B cell (primary cell): ENCODE results near the gene ACO1. TPM values are rescaled to one million over a fixed set of nuclear protein-coding genes. Genes with fewer than 3 reads are reported as not detected.

ENCODE experiments used
- ATAC-seq: fragments of 200-7000 bp; cut with Tn5 transposase; one replicate; pipeline ENCODE4 v1.10.0; 2021; ENCODE audit warnings: low read depth, mild to moderate bottlenecking, moderate number of reproducible peaks, moderate library complexity
- CTCF ChIA-PET: fragments of 350-600 bp; sonication (Branson Sonifier 250); formaldehyde crosslinking; loops from one replicate; lab custom pipeline; 2021; ENCODE audit warnings: antibody characterized with exemption, inconsistent platforms; lab: Charles Lee
- POLR2A ChIA-PET: fragments of 350-600 bp; sonication (Branson Sonifier 250); formaldehyde crosslinking; loops from one replicate; lab custom pipeline; 2021; ENCODE audit warnings: antibody characterized with exemption; lab: Charles Lee
- DNase-seq: peaks from one replicate; pipeline ENCODE4 v3.0.0; 2013
- H2AFZ ChIP-seq: 2 replicates; pipeline ENCODE4 v1.6.1; 2012; ENCODE audit warnings: mild to moderate bottlenecking, low read depth, low read length; ENCODE audit not compliant: insufficient read depth, poor library complexity, severe bottlenecking
- H3K27ac ChIP-seq, 2 donors: 1 replicate in 1 of 2; 2 replicates in 1 of 2; pipeline ENCODE4 v1.5.1; 2012 to 2013; ENCODE audit warnings: low read length in 2 of 2, mild to moderate bottlenecking in 2 of 2, moderate library complexity in 1 of 2
- H3K27me3 ChIP-seq, 4 experiments: fragments of 200-600 bp in 1 of 4; sonication (generic) in 1 of 4; replicated peaks in 1 of 4; 1 replicate in 2 of 4; 2 replicates in 2 of 4; pipeline versions ENCODE4 v1.6.1 to v1.7.0; 2013 to 2016; ENCODE audit warnings: low read length in 3 of 4, mild to moderate bottlenecking in 2 of 4, mixed read lengths in 1 of 4, moderate library complexity in 1 of 4; ENCODE audit not compliant: insufficient read depth in 4 of 4, control insufficient read depth in 3 of 4; ENCODE audit errors: control extremely low read depth in 1 of 4
- H3K36me3 ChIP-seq, 2 experiments: replicated peaks in 1 of 2; 1 replicate in 1 of 2; 2 replicates in 1 of 2; pipeline versions ENCODE4 v1.6.1 to v1.7.1; 2013; ENCODE audit warnings: low read length in 1 of 2; ENCODE audit not compliant: insufficient read depth in 2 of 2, control insufficient read depth in 1 of 2; ENCODE audit errors: control extremely low read depth in 1 of 2, extremely low read depth in 1 of 2
- H3K4me1 ChIP-seq, 2 donors: fragments of 200-600 bp in 1 of 2; sonication (generic) in 1 of 2; 1 replicate in 1 of 2; 2 replicates in 1 of 2; pipeline versions ENCODE4 v1.5.1 to v1.6.1; 2013 to 2017; ENCODE audit warnings: low read length in 2 of 2; ENCODE audit not compliant: control insufficient read depth in 2 of 2, insufficient read depth in 2 of 2
- H3K4me2 ChIP-seq: replicated peaks from 2 replicates; pipeline ENCODE3; 2012; ENCODE audit warnings: mild to moderate bottlenecking, low read depth, low read length; ENCODE audit not compliant: poor library complexity, severe bottlenecking
- H3K4me3 ChIP-seq, 5 experiments: fragments of 200-600 bp in 1 of 5; sonication (generic) in 1 of 5; 1 replicate in 3 of 5; 2 replicates in 2 of 5; pipeline versions ENCODE4 v1.5.1 to v1.7.0; 2011 to 2016; ENCODE audit warnings: low read length in 4 of 5, mild to moderate bottlenecking in 4 of 5, low read depth in 2 of 5, control low read depth in 1 of 5, moderate library complexity in 1 of 5; ENCODE audit not compliant: insufficient read depth in 1 of 5; ENCODE audit errors: control extremely low read depth in 1 of 5, extremely low read depth in 1 of 5
- H3K79me2 ChIP-seq: fragments of 200-600 bp; sonication (generic); one replicate; pipeline ENCODE4 v1.6.0; 2016; ENCODE audit warnings: low read length; ENCODE audit not compliant: control insufficient read depth, insufficient read depth
- H3K9ac ChIP-seq: fragments of 200-600 bp; sonication (generic); 2 replicates; pipeline ENCODE4 v1.6.1; 2017; ENCODE audit warnings: mild to moderate bottlenecking, low read length, moderate library complexity
- H3K9me3 ChIP-seq, 3 donors: one replicate each; pipeline versions ENCODE4 v1.6.1 to v1.7.1; 2013; ENCODE audit warnings: low read length in 2 of 3; ENCODE audit not compliant: control insufficient read depth in 2 of 3, insufficient read depth in 1 of 3; ENCODE audit errors: control extremely low read depth in 1 of 3
- H4K20me1 ChIP-seq: 2 replicates; pipeline ENCODE4 v1.6.0; 2012; ENCODE audit warnings: mild to moderate bottlenecking, low read length; ENCODE audit not compliant: insufficient read depth, control insufficient read depth, poor library complexity, severe bottlenecking
- H3K27ac Mint-ChIP-seq: one replicate; pipeline ENCODE4 v1.8.0; 2021; ENCODE audit warnings: mixed read lengths
- H3K27me3 Mint-ChIP-seq: one replicate; pipeline ENCODE4 v1.8.0; 2021; ENCODE audit warnings: mixed read lengths
- H3K4me1 Mint-ChIP-seq: one replicate; pipeline ENCODE4 v1.8.0; 2021; ENCODE audit warnings: mixed read lengths
- H3K4me3 Mint-ChIP-seq: one replicate; pipeline ENCODE4 v1.8.0; 2021; ENCODE audit warnings: mixed read lengths
- H3K9me3 Mint-ChIP-seq: one replicate; pipeline ENCODE4 v1.8.0; 2022; ENCODE audit warnings: mixed read lengths; ENCODE audit not compliant: insufficient read depth
- CTCF ChIP-seq: fragments of 200-600 bp; IDR thresholded peaks from one replicate; pipeline ENCODE4 v1.8.0; 2022; ENCODE audit warnings: antibody characterized with exemption, mild to moderate bottlenecking
- EZH2 ChIP-seq: IDR thresholded peaks from 2 replicates; pipeline ENCODE4 v1.6.1; 2012; ENCODE audit warnings: borderline replicate concordance, low read depth, mild to moderate bottlenecking, moderate library complexity, low read length; ENCODE audit not compliant: insufficient read depth, poor library complexity, severe bottlenecking
- WGBS: methylation state at CpG from one replicate; pipeline ENCODE4 v1.1.5; 2013; ENCODE audit warnings: missing lambda C conversion rate; ENCODE audit not compliant: insufficient coverage; 5-methylcytosine and 5-hydroxymethylcytosine counted together
- intact Hi-C: fragments of 100-400 bp; cut with micrococcal nuclease; formaldehyde crosslinking; loops from one replicate; pipeline ENCODE4 v1.10.0; 2022
- polyA plus RNA-seq: library from polyadenylated mRNA; depleted of rRNA; stranded (reverse); fragments of >200 nt; gene quantifications from 2 replicates; pipeline ENCODE4 v1.2.3, GENCODE V29; 2012
- total RNA-seq, 2 donors: library from RNA; stranded (reverse); fragments of 120-200 nt in 1 of 2; gene quantifications; 1 replicate in 1 of 2; 2 replicates in 1 of 2; pipeline versions ENCODE4 v1.2.3 to v1.2.4, GENCODE V29; 2013 to 2022

ACO1 gene
- total and polyA plus RNA-seq, 2 donors (not counting 1 experiment from before 2014, with no cell fraction given): 1.6 to 9.1 TPM

GRCh38 chr9:32371279-32371678 lies 13.2 kb upstream of the ACO1 start:
- no peak for ATAC-seq
- Histone ChIP-seq H4K20me1 (no peaks in the 10 kb centered on the region), H3K79me2 (no peaks in the 10 kb centered on the region), H3K9ac (no peak overlapping the region), H3K4me3 (no peak overlapping the region), H3K4me2 (no peak overlapping the region), H2AFZ (no peak overlapping the region), H3K27me3 (peaks cover 0 to 4% (median 0%) of the 10 kb centered on the region in 4 experiments), H3K4me1 (no peaks in the 10 kb centered on the region), H3K36me3 (no peaks in the 10 kb centered on the region), H3K9me3 (peaks cover 0 to 2% (median 2%) of the 10 kb centered on the region in 3 donors), H3K27ac (no peak overlapping the region)
- POLR2A ChIA-PET: no interaction called here
- peaks cover 18% of the 10 kb centered on the region for H3K27me3 Mint-ChIP-seq
- no peaks in the 10 kb centered on the region for H3K9me3 Mint-ChIP-seq
- no peak overlapping the region for H3K4me3 Mint-ChIP-seq
- H3K4me1 Mint-ChIP-seq: no peaks in the 10 kb centered on the region
- no peak for DNase-seq
- CTCF ChIA-PET: no interaction called here
- intact Hi-C loops: no loop called here
- TF ChIP-seq EZH2 (no peak), CTCF (no peak)
- H3K27ac Mint-ChIP-seq: no peak overlapping the region

GRCh38 chr9:32371679-32372078 lies 12.8 kb upstream of the ACO1 start:
- H4K20me1 ChIP-seq: no peaks in the 10 kb centered on the region
- no peaks in the 10 kb centered on the region for H3K4me1 ChIP-seq
- POLR2A ChIA-PET: no interaction called here
- H3K4me3 Mint-ChIP-seq: no peak overlapping the region
- CTCF ChIA-PET: no interaction called here
- H3K79me2 ChIP-seq: no peaks in the 10 kb centered on the region
- no peak overlapping the region for H3K4me3 ChIP-seq
- no peak overlapping the region for H3K27ac Mint-ChIP-seq
- H3K36me3 ChIP-seq: no peaks in the 10 kb centered on the region
- ATAC-seq: no peak
- no peak overlapping the region for H3K4me2 ChIP-seq
- peaks cover 0 to 2% (median 2%) of the 10 kb centered on the region in 3 donors for H3K9me3 ChIP-seq
- peaks cover 18% of the 10 kb centered on the region for H3K27me3 Mint-ChIP-seq
- no peak overlapping the region for H3K27ac ChIP-seq
- peaks cover 0 to 8% (median 0%) of the 10 kb centered on the region in 4 experiments for H3K27me3 ChIP-seq
- no peak overlapping the region for H3K9ac ChIP-seq
- no peaks in the 10 kb centered on the region for H3K4me1 Mint-ChIP-seq
- no peak for TF ChIP-seq CTCF
- no peak for TF ChIP-seq EZH2
- H2AFZ ChIP-seq: no peak overlapping the region
- intact Hi-C loops: no loop called here
- 80% methylated on average over 2 of the region's 2 CpGs for WGBS
- no peaks in the 10 kb centered on the region for H3K9me3 Mint-ChIP-seq
- DNase-seq: no peak
